Erythroblast (primary cell): ENCODE measurements around the gene BTBD2.

Experiments used
- GATA1 ChIP-seq: IDR thresholded peaks from 2 replicates; pipeline ENCODE4 v1.6.1; 2011; ENCODE audit warnings: low read depth, mild to moderate bottlenecking, control low read depth, low read length, moderate library complexity
- POLR2A ChIP-seq: IDR thresholded peaks from 2 replicates; pipeline ENCODE4 v1.6.1; 2011; ENCODE audit warnings: mild to moderate bottlenecking, low read length

DNA sequence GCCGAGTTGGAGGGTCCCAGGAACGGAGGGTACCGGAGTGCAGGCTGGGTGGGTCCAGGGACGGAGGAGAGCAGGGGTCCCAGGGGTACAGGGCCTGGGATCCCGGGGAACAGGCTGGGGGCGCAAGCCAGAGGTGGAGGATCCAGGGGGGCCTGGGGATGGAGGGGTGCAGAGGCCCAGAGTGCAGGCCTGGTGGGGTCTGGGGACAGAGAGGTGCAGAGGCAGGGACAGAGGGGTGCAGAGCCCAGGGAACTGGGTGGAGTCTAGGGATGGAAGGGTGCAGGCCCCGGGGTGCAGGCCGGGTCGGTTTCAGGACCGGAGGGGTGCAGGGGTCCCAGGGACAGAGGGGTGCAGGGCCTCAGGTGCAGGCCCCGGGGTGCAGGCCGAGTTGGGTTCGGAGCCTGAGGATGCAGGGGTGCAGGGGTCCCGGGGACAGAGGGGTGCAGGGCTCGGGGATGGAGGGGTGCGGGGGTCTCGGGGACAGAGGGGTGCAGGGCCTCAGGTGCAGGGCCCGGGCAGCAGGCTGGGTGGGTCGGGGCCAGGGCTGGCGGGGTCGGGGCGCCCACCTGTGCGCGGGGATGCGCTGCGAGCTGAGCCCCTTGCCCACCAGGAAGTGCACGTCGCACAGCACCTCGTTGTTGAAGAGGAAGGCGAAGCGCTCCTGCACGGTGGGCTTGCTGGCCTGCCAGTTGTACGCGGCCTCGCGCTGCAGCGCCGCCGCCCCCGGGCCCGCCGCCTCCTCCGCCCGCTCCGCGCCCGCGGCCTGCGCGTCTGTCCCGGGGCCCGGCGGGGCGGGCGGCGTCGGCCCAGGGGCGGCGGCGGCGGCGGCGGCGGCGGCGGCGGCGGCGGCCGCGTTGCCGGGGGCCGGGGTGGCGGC, 545 bp downstream of the BTBD2 start:
- no peak for TF ChIP-seq POLR2A
- TF ChIP-seq GATA1 = no peak
